Activated naive CD8-positive, alpha-beta T cell (primary cell): ENCODE data around the gene MTREX.
A peak's percentile ranks its signal among the peaks of the same experiment; 100 is the strongest.

Experiments
- H3K27ac Mint-ChIP-seq: one replicate; pipeline ENCODE4 v1.8.0; 2021; ENCODE audit warnings: mixed read lengths
- H3K27me3 Mint-ChIP-seq: one replicate; pipeline ENCODE4 v1.8.0; 2021; ENCODE audit warnings: mixed read lengths
- H3K36me3 Mint-ChIP-seq: one replicate; pipeline ENCODE4 v1.8.0; 2021; ENCODE audit warnings: mixed read lengths
- H3K4me1 Mint-ChIP-seq: one replicate; pipeline ENCODE4 v1.8.0; 2021; ENCODE audit warnings: low read depth, mixed read lengths
- H3K4me3 Mint-ChIP-seq: one replicate; pipeline ENCODE4 v1.8.0; 2021; ENCODE audit warnings: mild to moderate bottlenecking, mixed read lengths
- H3K9me3 Mint-ChIP-seq: one replicate; pipeline ENCODE4 v1.8.0; 2021; ENCODE audit warnings: low read depth, mixed read lengths

The MTREX gene

DNA sequence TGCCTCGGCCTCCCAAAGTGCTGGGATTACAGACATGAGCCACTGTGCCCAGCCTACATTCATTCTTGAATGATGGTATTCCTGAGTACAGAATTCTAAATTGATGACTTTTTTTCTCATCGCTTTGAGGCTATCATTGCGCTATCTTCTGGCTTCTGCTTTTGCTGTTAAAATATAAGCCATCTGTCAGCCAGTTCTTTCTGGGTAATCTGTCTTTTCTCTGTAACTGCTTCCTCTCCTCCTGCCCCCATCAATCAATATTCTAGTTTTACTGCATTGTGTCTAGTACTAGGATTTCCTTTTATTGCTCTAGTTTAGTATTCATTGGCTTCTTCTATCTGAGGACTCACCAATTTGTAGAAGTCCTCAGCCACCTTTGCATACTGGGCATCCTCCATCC, 138.0 kb downstream of the MTREX start:
- H3K27me3 Mint-ChIP-seq: no peaks in the 10 kb centered on the region
- H3K27ac Mint-ChIP-seq: no peak overlapping the region
- no peak overlapping the region for H3K4me3 Mint-ChIP-seq
- no peaks in the 10 kb centered on the region for H3K9me3 Mint-ChIP-seq
- H3K4me1 Mint-ChIP-seq: peaks cover 19% of the 10 kb centered on the region
- peaks cover 15% of the 10 kb centered on the region for H3K36me3 Mint-ChIP-seq

DNA sequence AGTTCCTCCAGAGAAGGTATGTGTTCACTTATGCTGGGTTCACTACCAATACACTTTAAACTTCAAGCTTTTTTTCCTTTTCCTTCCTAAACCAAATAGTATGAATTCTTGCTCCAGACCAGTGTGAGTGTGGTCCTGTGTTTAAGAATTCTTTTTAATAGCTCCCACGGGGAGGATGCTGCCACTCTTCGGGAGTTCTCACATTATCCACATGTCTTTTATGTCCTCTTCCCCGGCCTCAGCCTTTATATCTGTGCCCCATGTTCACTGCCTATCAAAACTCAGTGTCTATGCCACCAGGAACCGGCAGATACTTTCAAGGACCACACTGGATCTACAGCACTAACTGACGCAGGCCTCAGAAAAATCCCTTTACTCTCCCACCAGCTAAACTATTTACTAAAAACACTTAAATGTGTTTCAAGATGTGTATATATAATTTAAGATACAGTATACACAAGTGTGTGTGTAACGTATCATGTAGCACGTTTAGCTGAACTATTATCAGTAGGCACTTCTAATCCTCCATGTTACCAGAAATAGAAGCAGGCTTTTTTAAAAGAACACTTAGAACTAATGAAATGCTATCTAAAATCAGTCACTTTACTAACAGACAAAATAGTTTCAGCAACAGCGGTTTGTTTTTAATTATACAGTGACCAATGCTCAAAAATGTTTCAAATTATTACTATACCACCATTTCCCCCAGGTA, 139.0 kb downstream of the MTREX start:
- H3K27me3 Mint-ChIP-seq: no peaks in the 10 kb centered on the region
- H3K9me3 Mint-ChIP-seq: no peaks in the 10 kb centered on the region
- peaks cover 10% of the 10 kb centered on the region for H3K4me1 Mint-ChIP-seq

DNA sequence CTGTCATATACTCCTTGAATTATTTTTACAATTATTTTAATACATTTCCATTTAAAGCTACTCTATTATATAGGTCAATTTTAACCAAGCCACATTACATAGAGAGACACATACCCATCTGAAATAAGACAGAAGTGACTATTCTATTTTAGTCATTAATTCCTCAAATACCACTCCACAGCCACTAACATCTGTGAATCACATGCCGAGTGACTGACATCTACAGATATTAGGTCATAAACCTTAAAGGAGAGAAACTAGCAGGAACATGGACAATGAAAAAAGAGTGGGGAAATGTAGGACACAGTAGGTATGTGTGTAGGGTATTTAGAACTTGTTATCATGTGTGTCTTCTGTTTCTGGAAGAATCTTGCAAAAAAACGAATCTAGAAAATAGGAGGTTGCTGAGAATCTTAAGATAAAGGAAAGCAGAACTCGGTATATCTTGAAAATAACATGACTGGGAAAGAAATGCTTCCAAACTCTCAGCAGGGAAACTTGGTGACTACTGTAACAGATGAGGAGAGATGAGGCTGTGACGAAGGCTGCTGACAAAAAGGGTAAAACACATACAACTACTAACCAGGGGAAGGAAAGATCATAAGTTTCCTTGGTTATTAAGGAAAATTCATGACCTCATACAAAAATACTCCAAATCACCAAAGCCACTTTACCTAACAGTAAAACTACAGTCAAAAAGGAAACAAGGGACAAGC, 142.4 kb downstream of the MTREX start:
- Mint-ChIP-seq H3K36me3 (peaks cover 19% of the 10 kb centered on the region), H3K4me1 (peaks cover 16% of the 10 kb centered on the region), H3K27ac (peak overlapping the region; percentile 23), H3K9me3 (no peaks in the 10 kb centered on the region), H3K4me3 (no peak overlapping the region), H3K27me3 (no peaks in the 10 kb centered on the region)

More for the DNA sequence above, 139.0 kb downstream of the MTREX start:
- Mint-ChIP-seq H3K27ac (no peak overlapping the region), H3K36me3 (peaks cover 15% of the 10 kb centered on the region), H3K4me3 (no peak overlapping the region)

DNA sequence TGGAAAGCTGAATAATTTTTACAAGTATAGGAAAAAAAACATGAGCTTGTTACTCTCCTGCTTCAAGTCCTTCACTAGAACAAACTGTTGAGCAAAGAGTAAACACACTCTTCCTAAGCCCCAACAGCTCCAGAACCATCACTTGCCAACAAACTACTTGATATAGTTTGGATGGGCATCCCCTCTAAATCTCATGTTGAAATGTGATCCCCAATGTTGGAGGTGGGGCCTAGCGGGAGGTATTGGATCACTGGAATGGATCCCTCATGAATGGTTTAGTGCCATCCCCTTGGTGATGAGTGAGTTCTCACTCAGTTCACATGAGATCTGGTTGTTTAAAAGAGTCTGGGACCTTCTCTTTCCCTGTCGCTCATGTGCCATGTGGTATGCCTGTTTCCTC, 144.2 kb downstream of the MTREX start:
- no peaks in the 10 kb centered on the region for H3K27me3 Mint-ChIP-seq
- H3K27ac Mint-ChIP-seq: no peak overlapping the region
- H3K36me3 Mint-ChIP-seq: peaks cover 19% of the 10 kb centered on the region
- H3K9me3 Mint-ChIP-seq: no peaks in the 10 kb centered on the region
- no peak overlapping the region for H3K4me3 Mint-ChIP-seq
- H3K4me1 Mint-ChIP-seq: peaks cover 21% of the 10 kb centered on the region

DNA sequence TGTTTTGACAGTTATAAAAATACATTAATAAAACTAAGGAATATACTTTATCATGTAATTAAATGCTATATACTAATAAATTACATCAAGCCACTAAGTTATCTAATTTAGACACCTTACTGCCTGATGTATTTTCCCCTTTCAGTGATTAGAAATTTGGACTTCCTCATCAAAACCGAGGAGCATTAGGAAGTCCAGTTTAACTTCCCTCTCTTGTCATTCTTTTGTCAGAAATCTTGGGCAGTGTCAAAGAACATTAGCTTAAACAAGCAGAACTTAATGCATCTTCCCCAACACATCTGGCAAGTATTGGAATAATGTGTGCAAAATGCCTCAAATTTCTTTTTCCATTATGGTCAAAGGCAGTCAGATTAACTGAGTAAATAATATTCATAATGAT, 145.4 kb downstream of the MTREX start:
- H3K27ac Mint-ChIP-seq: no peak overlapping the region

DNA sequence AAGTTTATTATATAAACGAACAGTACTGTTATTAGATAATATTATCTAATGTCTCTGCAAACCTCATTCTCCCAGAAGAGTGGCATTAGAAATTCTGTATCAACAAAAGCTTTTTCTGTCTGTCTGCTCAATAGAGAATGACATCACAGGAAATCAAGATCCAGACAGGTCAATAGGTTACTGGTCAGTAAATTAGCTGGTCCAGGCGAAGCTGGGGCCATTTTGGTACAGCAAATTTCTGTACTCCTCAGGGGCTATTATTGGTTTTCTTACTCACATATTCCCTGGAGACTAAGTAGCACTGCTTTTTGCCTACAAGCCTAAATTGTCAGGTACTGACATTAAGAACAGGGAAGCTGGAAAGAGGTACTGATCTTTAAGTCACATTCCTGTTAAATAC, 146.5 kb downstream of the MTREX start:
- H3K9me3 Mint-ChIP-seq: no peaks in the 10 kb centered on the region
- H3K27ac Mint-ChIP-seq: no peak overlapping the region
- no peaks in the 10 kb centered on the region for H3K27me3 Mint-ChIP-seq
- H3K4me1 Mint-ChIP-seq: peaks cover 18% of the 10 kb centered on the region
- no peak overlapping the region for H3K4me3 Mint-ChIP-seq
- peaks cover 15% of the 10 kb centered on the region for H3K36me3 Mint-ChIP-seq

More for the DNA sequence above, 145.4 kb downstream of the MTREX start:
- no peak overlapping the region for H3K4me3 Mint-ChIP-seq
- H3K4me1 Mint-ChIP-seq: peaks cover 17% of the 10 kb centered on the region
- H3K27me3 Mint-ChIP-seq: no peaks in the 10 kb centered on the region
- H3K9me3 Mint-ChIP-seq: no peaks in the 10 kb centered on the region
- peaks cover 18% of the 10 kb centered on the region for H3K36me3 Mint-ChIP-seq

DNA sequence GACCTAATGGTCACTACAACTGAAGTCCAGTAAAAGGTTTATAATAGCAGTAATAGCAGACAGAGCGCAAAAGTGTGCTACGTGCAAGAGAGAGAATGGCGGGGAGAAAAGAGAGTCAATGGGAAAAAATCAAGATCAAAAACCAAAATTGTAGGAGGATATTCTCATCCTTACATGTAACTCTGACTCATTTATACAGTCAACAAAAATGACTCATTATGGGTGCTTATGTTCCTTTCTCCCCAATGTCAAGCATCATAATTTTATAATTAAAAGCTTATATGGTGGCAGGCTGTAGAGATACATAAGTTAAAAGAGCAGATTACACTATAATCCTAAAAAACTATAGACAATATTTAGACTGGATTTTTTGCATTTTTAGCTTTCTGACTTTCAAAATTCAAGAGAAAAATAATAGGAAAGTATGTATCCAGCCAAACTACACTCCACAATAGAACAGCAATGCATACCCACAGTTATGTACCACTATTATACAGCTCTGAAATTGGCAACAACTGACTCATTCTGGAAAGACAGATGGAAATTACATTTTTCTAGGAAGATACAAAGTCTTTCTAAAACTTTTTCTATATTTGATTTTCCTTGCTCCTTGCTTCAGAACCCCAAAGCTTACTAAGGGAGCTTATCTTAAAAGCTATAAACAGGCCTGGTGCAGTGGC, 148.6 kb downstream of the MTREX start:
- Mint-ChIP-seq H3K27me3 (no peaks in the 10 kb centered on the region), H3K27ac (no peak overlapping the region), H3K4me3 (no peak overlapping the region), H3K9me3 (no peaks in the 10 kb centered on the region), H3K36me3 (peaks cover 13% of the 10 kb centered on the region), H3K4me1 (peaks cover 21% of the 10 kb centered on the region)

DNA sequence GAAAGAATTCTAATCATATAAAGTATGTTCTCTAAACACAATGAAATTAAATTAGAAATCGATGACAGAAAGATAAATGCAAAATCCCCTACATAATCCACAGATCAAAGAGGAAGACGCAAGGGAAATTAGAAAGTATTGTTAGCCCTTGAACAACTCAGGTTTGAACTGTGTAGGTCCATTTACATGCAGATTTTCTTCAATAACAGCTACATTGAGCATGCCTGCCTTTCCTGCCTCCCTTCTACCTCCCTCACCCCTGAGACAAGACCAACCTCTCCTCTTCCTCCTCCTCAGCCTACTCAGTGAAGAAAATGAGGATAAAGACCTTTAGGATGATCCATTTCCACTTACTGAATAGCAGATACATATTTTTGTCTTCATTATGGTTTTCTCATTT, 151.8 kb downstream of the MTREX start:
- Mint-ChIP-seq H3K9me3 (no peaks in the 10 kb centered on the region), H3K27me3 (no peaks in the 10 kb centered on the region)

DNA sequence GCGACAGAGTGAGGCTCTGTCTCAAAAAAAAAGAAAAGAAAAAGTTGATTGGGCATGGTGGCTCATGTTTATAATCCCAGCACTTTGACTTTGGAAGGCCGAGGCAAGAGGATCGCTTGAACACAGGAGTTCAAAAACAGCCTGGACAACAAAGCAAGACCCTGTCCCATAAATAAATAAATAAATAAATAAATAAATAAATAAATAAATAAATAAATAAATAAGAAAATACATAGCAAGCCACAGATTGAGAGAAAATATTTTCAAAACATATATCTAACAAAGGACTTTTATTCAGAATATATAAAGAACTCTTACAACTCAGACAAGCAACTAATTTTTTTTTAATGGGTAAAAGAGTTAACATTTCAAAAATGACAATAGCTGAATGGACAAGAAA, 155.8 kb downstream of the MTREX start:
- Mint-ChIP-seq H3K4me3 (no peak overlapping the region), H3K27me3 (no peaks in the 10 kb centered on the region), H3K36me3 (peaks cover 18% of the 10 kb centered on the region)

More for the DNA sequence above, 151.8 kb downstream of the MTREX start:
- H3K4me3 Mint-ChIP-seq: no peak overlapping the region
- H3K36me3 Mint-ChIP-seq: peaks cover 15% of the 10 kb centered on the region
- H3K27ac Mint-ChIP-seq: no peak overlapping the region
- peaks cover 20% of the 10 kb centered on the region for H3K4me1 Mint-ChIP-seq

DNA sequence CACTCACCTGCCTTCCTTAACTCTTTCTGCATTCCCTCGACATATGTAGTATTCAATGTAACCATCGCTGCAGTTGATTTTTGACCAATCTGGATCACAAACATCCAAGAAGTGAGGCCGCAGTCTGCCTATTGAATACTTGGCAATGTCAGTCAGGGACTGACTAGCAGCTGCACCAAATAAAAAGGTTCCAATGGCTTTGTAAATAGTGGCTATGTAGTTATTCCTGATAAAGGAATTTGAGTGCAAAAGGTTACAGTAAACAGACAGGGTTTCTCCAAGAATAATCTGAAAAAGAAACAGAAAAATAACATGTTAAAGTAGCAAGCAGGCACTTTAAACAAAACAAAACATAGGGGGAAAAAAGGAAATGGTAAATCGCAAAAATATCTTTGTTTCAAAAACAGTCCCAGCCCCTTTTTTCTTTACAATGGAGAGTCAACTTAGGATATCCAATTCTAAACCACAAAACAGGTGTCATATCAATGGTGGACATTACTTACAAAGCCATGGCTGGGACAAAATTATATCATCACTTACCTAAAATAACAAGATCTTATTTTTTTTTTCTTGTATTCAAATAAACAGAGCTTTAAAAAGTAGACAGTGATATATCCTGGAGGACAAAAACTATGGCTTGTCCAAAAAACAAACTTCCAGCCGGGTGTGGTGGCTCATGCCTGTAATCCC, 160.2 kb downstream of the MTREX start:
- no peaks in the 10 kb centered on the region for H3K9me3 Mint-ChIP-seq
- H3K36me3 Mint-ChIP-seq: peaks cover 11% of the 10 kb centered on the region
- H3K27me3 Mint-ChIP-seq: no peaks in the 10 kb centered on the region
- H3K4me1 Mint-ChIP-seq: peaks cover 6% of the 10 kb centered on the region
- no peak overlapping the region for H3K27ac Mint-ChIP-seq
- H3K4me3 Mint-ChIP-seq: no peak overlapping the region

More for the DNA sequence above, 155.8 kb downstream of the MTREX start:
- H3K9me3 Mint-ChIP-seq: no peaks in the 10 kb centered on the region
- peaks cover 15% of the 10 kb centered on the region for H3K4me1 Mint-ChIP-seq
- no peak overlapping the region for H3K27ac Mint-ChIP-seq

DNA sequence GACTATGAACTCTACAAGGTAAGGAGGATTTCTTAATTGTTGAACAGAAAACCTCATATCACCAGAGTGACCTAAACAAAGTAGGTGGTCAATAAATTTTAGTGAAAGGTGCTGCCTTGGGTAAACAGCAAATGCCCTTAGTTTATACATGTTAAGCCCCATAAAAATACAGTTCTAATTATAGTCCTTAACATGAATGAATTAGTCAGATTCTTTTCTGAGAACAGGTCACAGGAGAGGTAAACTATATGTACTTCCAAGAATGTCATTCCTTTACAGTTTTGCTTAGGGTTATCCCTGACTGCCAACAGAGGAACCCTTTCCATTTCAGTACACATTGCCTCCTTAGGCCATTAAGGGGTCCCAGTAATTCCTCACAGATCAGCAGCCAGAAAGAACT, 162.1 kb downstream of the MTREX start:
- Mint-ChIP-seq H3K4me1 (peaks cover 6% of the 10 kb centered on the region), H3K27me3 (no peaks in the 10 kb centered on the region), H3K36me3 (peaks cover 7% of the 10 kb centered on the region), H3K4me3 (no peak overlapping the region), H3K27ac (no peak overlapping the region), H3K9me3 (no peaks in the 10 kb centered on the region)

DNA sequence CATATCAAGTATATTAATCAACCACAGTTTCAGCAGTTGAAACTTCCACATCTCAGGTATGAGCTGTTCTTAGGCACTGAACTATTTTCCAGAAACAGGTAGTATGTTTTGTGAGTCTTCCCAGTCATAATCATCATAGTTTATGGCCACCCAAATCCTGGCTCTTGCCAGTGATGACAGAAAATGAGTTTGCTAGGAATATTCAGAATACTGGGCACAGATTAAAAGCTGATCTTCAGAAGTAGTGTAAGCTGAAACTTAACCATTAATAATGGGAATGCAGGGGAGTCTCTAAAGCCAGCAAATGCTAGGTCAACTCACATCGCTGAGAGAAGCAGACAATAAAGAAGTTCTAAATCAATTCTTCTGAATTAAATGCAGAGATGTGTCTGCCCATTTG, 162.5 kb downstream of the MTREX start:
- H3K4me3 Mint-ChIP-seq: no peak overlapping the region
- no peaks in the 10 kb centered on the region for H3K9me3 Mint-ChIP-seq
- H3K27me3 Mint-ChIP-seq: no peaks in the 10 kb centered on the region
- H3K27ac Mint-ChIP-seq: no peak overlapping the region
- H3K36me3 Mint-ChIP-seq: peaks cover 7% of the 10 kb centered on the region
- peaks cover 6% of the 10 kb centered on the region for H3K4me1 Mint-ChIP-seq

DNA sequence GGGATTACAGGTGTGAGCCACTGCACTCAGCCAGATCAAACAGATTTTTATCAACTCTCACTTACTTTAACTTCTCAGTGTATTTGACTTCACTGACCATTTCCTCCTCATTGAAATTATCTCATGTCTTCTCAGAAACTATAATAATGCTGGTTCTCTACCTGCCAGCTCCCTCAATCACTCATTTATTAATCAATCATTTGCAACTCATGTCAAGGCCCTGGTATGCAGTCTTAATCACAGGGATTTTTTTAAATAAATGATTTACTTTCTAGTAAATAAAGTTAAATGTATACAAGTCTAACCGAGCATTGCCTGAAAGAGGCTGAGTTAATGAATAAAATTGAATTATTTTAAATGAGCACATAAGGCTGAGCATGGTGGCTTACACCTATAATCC, 163.7 kb downstream of the MTREX start:
- H3K4me1 Mint-ChIP-seq: peaks cover 6% of the 10 kb centered on the region
- no peak overlapping the region for H3K4me3 Mint-ChIP-seq
- no peak overlapping the region for H3K27ac Mint-ChIP-seq

DNA sequence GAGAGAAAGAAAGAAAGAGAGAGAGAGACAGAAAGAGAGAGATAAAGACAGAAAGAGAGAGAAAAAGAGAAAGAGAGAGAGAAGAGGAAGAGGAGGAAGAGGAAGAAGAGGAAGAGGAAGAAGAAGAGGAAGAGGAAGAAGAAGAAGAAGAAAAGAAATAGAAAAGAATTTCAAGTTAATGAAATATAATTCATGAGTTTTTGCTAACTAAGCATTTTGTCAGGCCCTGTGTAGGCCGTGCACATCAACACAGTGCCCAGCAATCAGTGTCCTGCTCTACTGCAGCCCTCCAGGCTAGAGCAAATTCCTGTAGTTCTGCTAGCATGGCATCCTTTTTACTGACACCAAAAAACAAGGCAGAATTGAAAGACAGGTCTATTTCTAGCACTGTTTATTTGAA, 164.9 kb downstream of the MTREX start:
- Mint-ChIP-seq H3K9me3 (no peaks in the 10 kb centered on the region), H3K4me1 (peaks cover 4% of the 10 kb centered on the region), H3K36me3 (peaks cover 2% of the 10 kb centered on the region), H3K4me3 (no peak overlapping the region), H3K27me3 (no peaks in the 10 kb centered on the region), H3K27ac (no peak overlapping the region)

More for the DNA sequence above, 163.7 kb downstream of the MTREX start:
- no peaks in the 10 kb centered on the region for H3K9me3 Mint-ChIP-seq
- H3K36me3 Mint-ChIP-seq: peaks cover under 1% of the 10 kb centered on the region
- no peaks in the 10 kb centered on the region for H3K27me3 Mint-ChIP-seq
